Testis (tissue), 3 donors: ENCODE measurements around the gene TMEFF1. TPM values are rescaled to one million over a fixed set of nuclear protein-coding genes. Genes with fewer than 3 reads are reported as not detected.
"Not testable (repeated sequence)": the region's sequence is repeated elsewhere in the genome, so short reads cannot be mapped to it uniquely, and the experiment has no call there.

Source experiments
- DNase-seq: peaks from one replicate; pipeline ENCODE4 v3.0.0-alpha.2; 2019
- H3K27ac ChIP-seq, 2 donors: fragments of 200-600 bp; sonication (generic); one replicate each; pipeline ENCODE4 v1.5.1; 2019
- H3K27me3 ChIP-seq: fragments of 200-600 bp; sonication (generic); one replicate; pipeline ENCODE4 v1.5.1; 2019
- H3K36me3 ChIP-seq: fragments of 200-600 bp; sonication (generic); one replicate; pipeline ENCODE4 v1.5.1; 2017; ENCODE audit warnings: low read depth; ENCODE audit errors: missing control alignments
- H3K4me1 ChIP-seq: fragments of 200-600 bp; sonication (generic); one replicate; pipeline ENCODE4 v1.5.1; 2019
- H3K4me3 ChIP-seq, 2 donors: fragments of 200-600 bp; sonication (generic); one replicate each; pipeline ENCODE4 v1.5.1; 2017 to 2019
- H3K9me3 ChIP-seq: fragments of 200-600 bp; sonication (generic); one replicate; pipeline ENCODE4 v1.5.1; 2017
- CTCF ChIP-seq, 3 experiments: fragments of 450-650 bp in 2 of 3; fragments of 200-600 bp in 1 of 3; sonication (generic) in 1 of 3; IDR thresholded peaks; one replicate each; pipeline ENCODE4 v1.5.1; 2016 to 2019; ENCODE audit warnings: antibody characterized with exemption in 3 of 3, mild to moderate bottlenecking in 2 of 3, moderate library complexity in 1 of 3
- POLR2A ChIP-seq: fragments of 450-650 bp; IDR thresholded peaks from one replicate; pipeline ENCODE4 v1.6.1; 2017; ENCODE audit warnings: antibody characterized with exemption, mild to moderate bottlenecking, moderate library complexity
- WGBS, 2 donors: methylation state at CpG; one replicate each; pipeline ENCODE4 v1.1.5; 2018; 5-methylcytosine and 5-hydroxymethylcytosine counted together
- intact Hi-C: fragments of 100-400 bp; cut with DNase I; formaldehyde crosslinking; loops from one replicate; pipeline ENCODE4 v1.15.1; 2023; ENCODE audit warnings: low total_unique reads
- polyA plus RNA-seq: library from polyadenylated mRNA; stranded (reverse); fragments of 350-450 nt; fragmentation: Illumina TruSeq; extraction: RNeasy Lipid Tissue Mini Kit (QIAGEN cat#74804); gene quantifications from one replicate; pipeline ENCODE4 v1.2.3, GENCODE V29; 2014; ENCODE audit warnings: low read depth, low replicate concordance; ENCODE audit not compliant: insufficient read depth
- total RNA-seq, 2 donors: library from RNA; depleted of rRNA; stranded (reverse); fragments of >200 nt; gene quantifications; one replicate each; pipeline ENCODE4 v1.2.3, GENCODE V29; 2016

Gene TMEFF1
- total and polyA plus RNA-seq, 3 donors from 2014 or later, result 2.3 to 8.7 (median 5.9) TPM

DNA sequence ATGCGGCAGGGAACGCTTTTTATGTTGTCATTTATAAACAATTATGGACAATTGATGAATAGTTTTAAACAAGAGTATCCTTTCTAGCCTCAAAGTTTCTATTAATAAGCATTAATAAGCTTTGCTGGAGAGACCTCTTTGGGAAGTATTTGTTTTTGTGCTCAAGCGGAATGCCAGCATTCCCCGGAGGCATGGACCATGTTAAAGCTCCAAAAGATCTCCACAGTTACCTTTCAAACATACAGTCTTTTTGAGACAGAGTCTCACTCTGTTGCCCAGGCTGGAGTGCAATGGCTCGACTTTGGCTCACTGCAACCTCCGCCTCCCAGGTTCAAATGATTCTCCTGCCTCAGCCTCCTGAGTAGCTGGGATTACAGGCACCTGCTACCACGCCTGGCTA is 36.4 kb upstream of the TMEFF1 start:
- DNase-seq, result no peak
- Histone ChIP-seq H3K4me1 (no peaks in the 10 kb centered on the region), H3K4me3 (no peak overlapping the region), H3K27ac (no peak overlapping the region), H3K9me3 (no peaks in the 10 kb centered on the region), H3K27me3 (no peaks in the 10 kb centered on the region), H3K36me3 (no peaks in the 10 kb centered on the region)
- WGBS, 2 donors, result 85 to 90% methylated on average over 7 of the region's 7 CpGs
- TF ChIP-seq POLR2A (no peak), CTCF (IDR thresholded peaks at IDR 0.05) (no peak)
- intact Hi-C loops, result no loop called here

DNA sequence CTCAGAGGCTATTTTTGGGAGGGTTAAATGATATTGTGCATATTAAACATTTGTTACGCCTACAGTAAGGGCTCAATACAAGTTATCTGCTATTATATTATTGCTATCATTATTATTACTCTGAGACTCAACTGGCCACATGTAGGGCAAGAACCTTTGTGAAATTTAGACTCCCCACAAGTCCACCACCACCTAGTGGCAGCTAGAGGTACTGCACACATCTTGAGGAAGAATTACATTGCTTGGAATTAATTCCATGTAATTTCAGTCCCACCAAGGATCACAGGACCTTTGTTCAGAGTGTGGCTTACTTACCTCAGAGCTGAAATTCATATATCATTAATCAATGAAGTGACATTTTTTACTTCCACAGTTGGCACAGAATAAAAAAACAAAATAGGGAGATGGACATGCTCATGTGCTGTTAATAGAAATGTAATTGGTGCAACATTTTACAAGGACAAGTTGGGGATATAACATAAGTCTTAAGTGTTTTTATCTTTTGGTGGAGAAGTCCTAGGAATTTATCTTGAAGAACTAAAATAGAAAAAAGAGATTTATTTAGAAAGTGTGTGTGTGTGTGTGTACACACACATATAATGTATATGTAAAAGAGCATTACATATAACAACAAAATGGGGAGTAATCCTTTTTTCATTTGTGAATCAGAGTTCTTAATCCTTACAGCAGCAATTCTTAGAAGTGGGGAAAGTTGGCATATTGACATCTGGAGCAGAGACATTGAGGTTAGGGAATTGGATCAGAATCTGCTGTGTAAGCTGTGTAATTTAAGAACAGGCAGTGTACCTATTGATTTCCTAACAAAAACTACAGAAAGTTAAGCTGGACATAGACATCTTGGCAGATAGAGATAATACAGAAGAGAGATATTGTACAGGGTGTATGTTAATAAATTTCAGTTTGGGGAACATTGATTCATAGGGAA is 34.8 kb upstream of the TMEFF1 start:
- Histone ChIP-seq H3K27ac (no peak overlapping the region), H3K27me3 (no peaks in the 10 kb centered on the region), H3K9me3 (no peaks in the 10 kb centered on the region), H3K4me3 (no peak overlapping the region), H3K4me1 (no peaks in the 10 kb centered on the region), H3K36me3 (no peaks in the 10 kb centered on the region)
- TF ChIP-seq CTCF (IDR thresholded peaks at IDR 0.05), result peak; percentile 85 to 99 (median 85)
- TF ChIP-seq POLR2A, result no peak
- 81 to 83% methylated on average over 1 of the region's 1 CpG for WGBS, 2 donors
- intact Hi-C loops, result no loop called here
- DNase-seq, result peak; percentile 85

- no peak for DNase-seq
- TF ChIP-seq CTCF (IDR thresholded peaks at IDR 0.05), result no peak
- TF ChIP-seq POLR2A, result no peak
- no peak overlapping the region for H3K4me3 ChIP-seq
- no peaks in the 10 kb centered on the region for H3K4me1 ChIP-seq
- H3K27ac ChIP-seq, result no peak overlapping the region
- no peaks in the 10 kb centered on the region for H3K27me3 ChIP-seq
- WGBS, 2 donors, result 93 to 98% methylated on average over 3 of the region's 3 CpGs
- H3K9me3 ChIP-seq, result no peaks in the 10 kb centered on the region
- no peaks in the 10 kb centered on the region for H3K36me3 ChIP-seq
- intact Hi-C loops, result no loop called here
Measured at GRCh38 chr9:100440071-100440470, 32.9 kb upstream of the TMEFF1 start.

DNA sequence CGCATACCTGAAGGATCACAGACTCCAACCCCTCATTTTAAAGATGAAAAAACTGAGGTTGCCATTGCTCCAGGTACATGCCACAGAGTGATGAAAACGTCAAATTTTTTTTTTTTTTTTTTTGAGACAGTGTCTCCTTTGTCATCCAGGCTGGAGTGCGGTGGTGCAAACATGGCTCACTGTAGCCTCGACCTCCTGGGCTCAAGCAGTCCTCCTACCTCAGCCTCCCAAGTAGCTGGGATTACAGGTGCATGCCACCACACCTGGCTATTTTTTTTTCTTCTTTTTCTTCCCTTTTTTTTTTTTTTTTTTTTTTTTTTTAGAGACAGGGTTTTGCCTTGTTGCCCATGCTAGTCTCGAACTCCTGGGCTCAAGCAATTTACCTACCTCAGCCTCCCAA is 32.5 kb upstream of the TMEFF1 start:
- H3K9me3 ChIP-seq, H3K27ac ChIP-seq, H3K27me3 ChIP-seq, DNase-seq, H3K36me3 ChIP-seq, H3K4me3 ChIP-seq, H3K4me1 ChIP-seq, intact Hi-C loops: not testable (repeated sequence)
- WGBS, 2 donors, result 88 to 94% methylated on average over 5 of the region's 5 CpGs

DNA sequence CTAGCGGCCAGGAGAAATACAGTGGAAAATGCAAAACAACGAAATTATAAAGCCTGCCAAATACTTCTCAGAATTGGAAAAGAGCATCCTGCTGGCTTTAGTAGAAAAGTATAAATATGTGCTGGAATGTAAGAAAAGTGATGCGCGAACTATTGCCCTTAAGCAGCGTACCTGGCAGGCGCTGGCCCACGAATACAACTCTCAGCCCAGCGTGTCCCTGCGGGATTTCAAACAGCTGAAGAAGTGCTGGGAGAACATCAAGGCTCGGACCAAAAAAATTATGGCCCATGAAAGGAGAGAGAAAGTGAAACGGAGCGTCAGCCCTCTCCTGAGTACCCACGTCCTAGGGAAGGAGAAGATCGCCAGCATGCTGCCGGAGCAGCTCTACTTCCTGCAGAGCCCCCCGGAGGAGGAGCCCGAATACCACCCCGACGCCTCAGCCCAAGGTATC is 31.0 kb upstream of the TMEFF1 start:
- intact Hi-C loops, result no loop called here
- Histone ChIP-seq H3K27ac (no peak overlapping the region), H3K9me3 (no peaks in the 10 kb centered on the region), H3K4me3 (no peak overlapping the region), H3K4me1 (no peaks in the 10 kb centered on the region), H3K36me3 (no peaks in the 10 kb centered on the region), H3K27me3 (no peaks in the 10 kb centered on the region)
- 67 to 74% methylated on average over 19 of the region's 19 CpGs for WGBS, 2 donors
- TF ChIP-seq CTCF (IDR thresholded peaks at IDR 0.05) (no peak), POLR2A (no peak)
- DNase-seq, result no peak
